ENCODE results near the gene CDC16.

The CDC16 gene

GRCh38 chr13:114285166-114285808 lies 50.6 kb downstream of the CDC16 start:
- no peak overlapping the region for H3K27ac ChIP-seq
- no peak overlapping the region for H3K4me3 ChIP-seq

- no peak overlapping the region for H3K4me3 ChIP-seq
- no peak overlapping the region for H3K27ac ChIP-seq
These were observed 52.1 kb downstream of the CDC16 start for GRCh38 chr13:114286808-114287207.

GRCh38 chr13:114288157-114288591 lies 53.5 kb downstream of the CDC16 start:
- no peak overlapping the region for H3K4me3 ChIP-seq

GRCh38 chr13:114296448-114296847 lies 61.8 kb downstream of the CDC16 start:
- no peak overlapping the region for H3K27ac ChIP-seq
- H3K4me3 ChIP-seq = no peak overlapping the region

More at GRCh38 chr13:114288157-114288591, 53.5 kb downstream of the CDC16 start:
- no peak overlapping the region for H3K27ac ChIP-seq

- Histone ChIP-seq H3K4me3 (no peak overlapping the region), H3K27ac (no peak overlapping the region)
These were observed 62.2 kb downstream of the CDC16 start for GRCh38 chr13:114296902-114297301.

GRCh38 chr13:114298866-114299265 lies 64.2 kb downstream of the CDC16 start:
- no peak overlapping the region for H3K27ac ChIP-seq
- no peak overlapping the region for H3K4me3 ChIP-seq

GRCh38 chr13:114299604-114300305 lies 65.1 kb downstream of the CDC16 start:
- no peak overlapping the region for H3K4me3 ChIP-seq

GRCh38 chr13:114303700-114304327 lies 69.1 kb downstream of the CDC16 start:
- no peak overlapping the region for H3K27ac ChIP-seq
- H3K4me3 ChIP-seq = no peak overlapping the region

More at GRCh38 chr13:114299604-114300305, 65.1 kb downstream of the CDC16 start:
- H3K27ac ChIP-seq = no peak overlapping the region

- H3K27ac ChIP-seq = no peak overlapping the region
- H3K4me3 ChIP-seq = no peak overlapping the region
These were observed 69.8 kb downstream of the CDC16 start for GRCh38 chr13:114304346-114305034.

GRCh38 chr13:114309086-114309485 lies 74.4 kb downstream of the CDC16 start:
- no peak overlapping the region for H3K27ac ChIP-seq
- H3K4me3 ChIP-seq = no peak overlapping the region

- Histone ChIP-seq H3K27ac (no peak overlapping the region), H3K4me3 (no peak overlapping the region)
These were observed 75.2 kb downstream of the CDC16 start for GRCh38 chr13:114309806-114310410.

GRCh38 chr13:114310956-114311355 lies 76.3 kb downstream of the CDC16 start:
- no peak overlapping the region for H3K27ac ChIP-seq

GRCh38 chr13:114311387-114311786 lies 76.7 kb downstream of the CDC16 start:
- Histone ChIP-seq H3K27ac (no peak overlapping the region), H3K4me3 (no peak overlapping the region)

More at GRCh38 chr13:114310956-114311355, 76.3 kb downstream of the CDC16 start:
- no peak overlapping the region for H3K4me3 ChIP-seq

GRCh38 chr13:114311908-114312307 lies 77.2 kb downstream of the CDC16 start:
- no peak overlapping the region for H3K27ac ChIP-seq
- no peak overlapping the region for H3K4me3 ChIP-seq

- Histone ChIP-seq H3K4me3 (peak overlapping the region; percentile 65 to 92 (median 74)), H3K27ac (peak overlapping the region in 19 of 21 experiments; percentile 83 to 97 (median 93))
These were observed 78.6 kb downstream of the CDC16 start for GRCh38 chr13:114313061-114313860.

- Histone ChIP-seq H3K27ac (peak within 1 kb of the TSS; percentile 74 to 97 (median 92)), H3K4me3 (peak within 1 kb of the TSS; percentile 65 to 92 (median 74))
These were observed 79.6 kb downstream of the CDC16 start, which contains the start of gene CHAMP1 for GRCh38 chr13:114314074-114314912. CHAMP1 (plus strand) TSS chr13:114314503; CDS start chr13:114323843, 9,340 bp downstream.

- Histone ChIP-seq H3K4me3 (peak overlapping the region; percentile 65 to 92 (median 74)), H3K27ac (peak overlapping the region in 17 of 21 experiments; percentile 83 to 97 (median 93))
These were observed 80.5 kb downstream of the CDC16 start for GRCh38 chr13:114315074-114315785.

All from skin epidermis (tissue), 12 donors.